Thoracic aorta (tissue), 2 donors: ENCODE data around the gene SUSD6. TPM values are rescaled to one million over a fixed set of nuclear protein-coding genes. Genes with fewer than 3 reads are reported as not detected.

ENCODE experiments used
- ATAC-seq: fragments of 150-250 bp; one replicate; pipeline ENCODE4 v1.8.0; 2017; ENCODE audit warnings: low read depth; ENCODE audit not compliant: insufficient number of reproducible peaks, low FRiP score
- DNase-seq: peaks from one replicate; pipeline ENCODE4 v3.0.0-alpha.2; 2020; ENCODE audit warnings: low spot score
- H3K27ac ChIP-seq, 2 donors: fragments of 200-600 bp; sonication (generic); 1 replicate in 1 of 2; 2 replicates in 1 of 2; pipeline ENCODE4 v1.5.1; 2016; ENCODE audit warnings: mild to moderate bottlenecking in 2 of 2, moderate library complexity in 2 of 2
- H3K27me3 ChIP-seq: fragments of 200-600 bp; sonication (generic); replicated peaks from 2 replicates; pipeline ENCODE4 v1.6.0; 2016; ENCODE audit warnings: mild to moderate bottlenecking; ENCODE audit not compliant: insufficient read depth
- H3K36me3 ChIP-seq: fragments of 200-600 bp; sonication (generic); one replicate; pipeline ENCODE4 v1.5.1; 2016
- H3K4me1 ChIP-seq, 2 donors: fragments of 200-600 bp; sonication (generic); 1 replicate in 1 of 2; 2 replicates in 1 of 2; pipeline versions ENCODE4 v1.5.1 to v1.6.0; 2016; ENCODE audit warnings: low read depth in 2 of 2, mild to moderate bottlenecking in 1 of 2; ENCODE audit not compliant: control insufficient read depth in 1 of 2
- H3K4me3 ChIP-seq: fragments of 200-600 bp; sonication (generic); 2 replicates; pipeline ENCODE4 v1.5.1; 2016; ENCODE audit warnings: mild to moderate bottlenecking
- H3K9me3 ChIP-seq: fragments of 200-600 bp; sonication (generic); 2 replicates; pipeline ENCODE4 v1.5.1; 2016
- CTCF ChIP-seq: fragments of 200-600 bp; sonication (generic); IDR thresholded peaks from one replicate; pipeline ENCODE4 v1.5.1; 2019; ENCODE audit warnings: antibody characterized with exemption
- total RNA-seq, 2 donors: library from RNA; depleted of rRNA; stranded (reverse); fragments of >200 nt; gene quantifications; one replicate each; pipeline versions ENCODE4 v1.1.0 to v1.2.3, GENCODE V29; 2016

Gene SUSD6
- total RNA-seq, 2 donors from 2014 or later, result 51.7 to 80.1 TPM

- DNase-seq (no peak), ATAC-seq (no peak)
- H3K9me3 ChIP-seq, result no peaks in the 10 kb centered on the region
- H3K27me3 ChIP-seq, result no peaks in the 10 kb centered on the region
- no peak overlapping the region for H3K27ac ChIP-seq
- no peaks in the 10 kb centered on the region for H3K36me3 ChIP-seq
- TF ChIP-seq CTCF, result no peak
- H3K4me1 ChIP-seq, result peaks cover 21 to 33% of the 10 kb centered on the region in 2 donors
- H3K4me3 ChIP-seq, result peak overlapping the region; percentile 61
These were observed 37.5 kb upstream of the SUSD6 start for GRCh38 chr14:69573831-69574262.

- peak; percentile 67 for TF ChIP-seq CTCF
- Histone ChIP-seq H3K4me3 (peak within 1 kb of the TSS; percentile 61), H3K4me1 (peaks cover 21 to 33% of the 10 kb centered on the region in 2 donors), H3K36me3 (no peaks in the 10 kb centered on the region), H3K27me3 (no peaks in the 10 kb centered on the region), H3K9me3 (no peaks in the 10 kb centered on the region), H3K27ac (no peak within 1 kb of the TSS)
- no peak for ATAC-seq
- no peak for DNase-seq
These were observed 37.0 kb upstream of the SUSD6 start, which contains the start of gene CCDC177 for GRCh38 chr14:69574263-69574953. CCDC177 (minus strand) TSS chr14:69574871; CDS start chr14:69573622, 1,249 bp downstream.

GRCh38 chr14:69574954-69575295 lies 36.5 kb upstream of the SUSD6 start:
- Histone ChIP-seq H3K27ac (no peak overlapping the region), H3K36me3 (no peaks in the 10 kb centered on the region), H3K27me3 (no peaks in the 10 kb centered on the region), H3K4me3 (peak overlapping the region; percentile 61), H3K4me1 (peaks cover 21 to 33% of the 10 kb centered on the region in 2 donors), H3K9me3 (no peaks in the 10 kb centered on the region)
- DNase-seq (no peak), ATAC-seq (no peak)
- TF ChIP-seq CTCF, result no peak

GRCh38 chr14:69579476-69579875 lies 31.9 kb upstream of the SUSD6 start:
- Histone ChIP-seq H3K27ac (no peak overlapping the region), H3K36me3 (no peaks in the 10 kb centered on the region), H3K27me3 (no peaks in the 10 kb centered on the region), H3K4me1 (peaks cover 1 to 3% of the 10 kb centered on the region in 2 donors), H3K9me3 (no peaks in the 10 kb centered on the region), H3K4me3 (no peak overlapping the region)
- ATAC-seq, result no peak
- DNase-seq, result no peak
- no peak for TF ChIP-seq CTCF

GRCh38 chr14:69580009-69580577 lies 31.3 kb upstream of the SUSD6 start:
- Histone ChIP-seq H3K4me3 (no peak overlapping the region), H3K36me3 (no peaks in the 10 kb centered on the region), H3K27ac (no peak overlapping the region), H3K27me3 (no peaks in the 10 kb centered on the region), H3K9me3 (no peaks in the 10 kb centered on the region), H3K4me1 (no peaks in the 10 kb centered on the region)
- ATAC-seq (no peak), DNase-seq (no peak)
- TF ChIP-seq CTCF, result peak; percentile 12
